GM21825 (cell line): ENCODE data around the gene AAR2.

Source experiments
- ATAC-seq: cut with Tn5 transposase; IDR thresholded peaks from one replicate; pipeline ENCODE4 v1.9.1; 2021; ENCODE audit warnings: mild to moderate bottlenecking, moderate library complexity; ENCODE audit not compliant: unreplicated experiment

The AAR2 gene

GRCh38 chr20:36217226-36217625, 19.1 kb upstream of the AAR2 start:
- no peak for ATAC-seq

DNA sequence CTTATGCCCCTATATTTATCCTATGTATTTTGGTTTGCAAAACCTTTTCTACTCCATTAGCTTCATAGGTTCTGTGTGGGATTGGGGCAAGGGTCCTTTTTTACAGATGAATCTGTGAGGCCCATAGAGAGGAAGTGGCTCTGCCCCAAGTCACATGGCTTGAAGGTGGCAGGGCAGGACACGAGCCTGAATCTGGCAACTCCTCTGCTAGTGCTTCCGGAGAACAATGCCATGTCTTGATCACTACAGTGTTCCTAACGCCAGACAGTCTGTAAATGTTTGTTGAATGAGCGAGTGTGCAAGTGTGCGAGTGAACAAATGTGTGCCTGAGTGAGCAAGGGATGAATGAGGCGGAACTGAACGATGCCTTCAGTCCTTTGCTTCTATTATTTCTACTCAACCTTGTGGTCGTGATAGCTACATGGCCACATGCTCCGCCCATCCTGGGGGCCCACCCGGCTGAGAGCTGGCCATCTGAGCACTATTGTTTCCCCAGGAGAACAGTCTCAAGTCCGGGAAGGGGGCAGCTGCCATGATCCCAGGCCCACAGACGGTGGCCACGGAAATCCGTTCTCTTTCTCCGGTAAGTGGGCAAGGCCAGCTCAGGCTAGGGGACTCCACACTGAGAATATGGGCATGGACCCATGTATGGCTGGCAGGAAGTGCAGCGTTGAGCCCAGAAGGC, 17.8 kb upstream of the AAR2 start:
- ATAC-seq = no peak

GRCh38 chr20:36219671-36220220, 16.5 kb upstream of the AAR2 start:
- ATAC-seq = no peak

GRCh38 chr20:36225666-36226065, 10.6 kb upstream of the AAR2 start:
- no peak for ATAC-seq

GRCh38 chr20:36228770-36229169, 7.5 kb upstream of the AAR2 start:
- no peak for ATAC-seq

DNA sequence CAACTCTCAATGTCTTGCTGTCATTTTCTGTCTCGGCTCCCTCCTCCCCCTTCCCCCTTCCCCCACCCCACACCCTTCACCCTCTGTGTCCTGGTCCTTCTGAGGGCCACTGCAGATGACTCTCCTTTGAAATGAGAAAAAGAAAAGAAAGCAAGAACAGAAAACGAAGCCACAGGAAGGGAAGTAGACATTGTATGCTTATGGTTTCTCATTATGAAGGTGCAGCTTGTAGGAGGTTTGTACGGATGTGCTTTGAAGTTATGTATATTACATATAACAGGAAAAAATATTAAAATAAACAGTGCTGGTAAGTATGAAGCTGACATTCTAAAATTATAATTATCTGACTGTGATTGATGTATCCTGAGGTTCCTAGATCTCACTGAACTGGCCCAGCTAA, 6.3 kb upstream of the AAR2 start:
- ATAC-seq = no peak

DNA sequence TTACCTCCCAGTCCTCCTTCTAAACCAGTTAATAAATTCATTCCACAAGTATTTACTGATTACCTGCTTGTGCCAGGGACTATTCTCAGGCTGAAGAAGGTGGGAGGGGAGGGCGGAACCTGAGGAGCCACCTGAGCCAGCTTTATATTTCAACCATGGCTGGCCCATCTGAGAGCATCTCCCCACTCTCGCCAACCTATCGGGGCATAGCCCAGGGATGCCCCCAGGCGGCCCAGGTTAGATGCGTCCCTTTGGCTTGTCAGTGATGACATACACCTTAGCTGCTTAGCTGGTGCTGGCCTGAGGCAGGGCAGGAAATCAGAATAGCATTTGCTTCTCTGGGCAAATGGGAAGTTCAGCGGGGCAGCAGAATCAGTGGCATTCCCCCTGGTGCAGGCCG, 4.9 kb upstream of the AAR2 start:
- ATAC-seq = no peak

DNA sequence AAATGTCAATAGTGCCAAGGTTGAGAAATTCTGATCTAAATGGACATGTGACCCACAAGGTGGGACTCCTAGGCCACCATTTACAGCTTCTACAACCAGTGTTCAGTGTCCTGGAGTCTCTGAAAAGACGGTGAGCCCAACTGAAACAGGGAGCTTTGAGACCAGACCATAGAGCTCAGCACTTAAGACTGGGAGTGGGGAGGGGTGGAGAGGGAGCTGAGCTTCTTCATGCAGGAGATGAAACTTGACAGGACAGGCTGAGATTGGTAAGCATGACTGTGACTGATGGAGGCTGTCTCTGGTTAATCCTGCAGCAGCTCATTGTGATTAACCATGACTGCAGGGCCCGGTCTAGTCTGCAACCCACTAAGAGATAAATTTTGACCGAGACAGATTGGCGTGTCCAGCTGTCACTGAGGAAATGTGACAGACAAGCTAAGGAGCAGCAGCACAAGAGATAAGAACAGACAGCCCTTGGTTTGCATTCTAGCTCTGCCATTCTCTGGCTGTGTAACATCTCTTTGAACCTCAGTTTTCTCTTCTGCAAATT, 1.4 kb upstream of the AAR2 start:
- ATAC-seq = no peak

- peak; percentile 9 for ATAC-seq
Measured at GRCh38 chr20:36236786-36237121, 476 bp downstream of the AAR2 start.

DNA sequence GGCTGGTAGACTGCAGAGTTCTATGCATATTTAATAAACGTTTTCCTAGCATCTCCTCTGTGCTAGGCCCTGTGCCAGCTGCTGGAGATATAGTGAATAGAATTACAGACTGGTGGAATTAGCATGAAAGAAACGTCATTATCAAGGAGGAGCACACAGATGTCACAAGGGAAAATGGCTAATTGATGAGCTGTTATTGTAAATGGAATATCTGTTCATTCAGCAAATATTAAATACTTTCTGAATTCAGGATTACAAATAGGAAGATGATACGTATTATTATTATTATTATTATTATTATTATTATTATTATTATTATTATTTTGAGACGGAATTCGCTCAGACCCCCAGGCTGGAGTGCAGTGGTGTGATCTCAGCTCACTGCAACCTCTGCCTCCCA, 1.2 kb downstream of the AAR2 start:
- no peak for ATAC-seq

GRCh38 chr20:36238153-36238552, 1.9 kb downstream of the AAR2 start:
- no peak for ATAC-seq

- ATAC-seq = no peak
Measured at GRCh38 chr20:36238760-36239159, 2.5 kb downstream of the AAR2 start.

- ATAC-seq = no peak
Measured at GRCh38 chr20:36240076-36240475, 3.8 kb downstream of the AAR2 start.

DNA sequence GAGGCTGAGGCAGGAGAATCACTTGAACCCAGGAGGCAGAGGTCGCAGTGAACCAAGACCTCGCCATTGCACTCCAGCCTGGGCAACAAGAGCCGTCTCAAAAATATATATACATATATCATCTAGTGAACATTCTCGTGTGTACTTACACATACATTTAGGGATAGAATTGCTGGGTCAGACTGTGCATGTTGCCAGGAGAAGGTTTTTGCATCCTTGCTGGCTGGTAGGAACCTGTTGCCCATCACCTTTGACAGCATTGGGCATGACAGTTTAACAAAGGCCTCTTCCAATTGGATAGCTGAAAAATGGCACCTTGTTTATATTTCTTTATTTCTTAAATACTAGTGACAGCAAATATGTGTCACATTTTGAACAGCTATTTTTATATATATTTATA, 5.4 kb downstream of the AAR2 start:
- ATAC-seq = no peak

DNA sequence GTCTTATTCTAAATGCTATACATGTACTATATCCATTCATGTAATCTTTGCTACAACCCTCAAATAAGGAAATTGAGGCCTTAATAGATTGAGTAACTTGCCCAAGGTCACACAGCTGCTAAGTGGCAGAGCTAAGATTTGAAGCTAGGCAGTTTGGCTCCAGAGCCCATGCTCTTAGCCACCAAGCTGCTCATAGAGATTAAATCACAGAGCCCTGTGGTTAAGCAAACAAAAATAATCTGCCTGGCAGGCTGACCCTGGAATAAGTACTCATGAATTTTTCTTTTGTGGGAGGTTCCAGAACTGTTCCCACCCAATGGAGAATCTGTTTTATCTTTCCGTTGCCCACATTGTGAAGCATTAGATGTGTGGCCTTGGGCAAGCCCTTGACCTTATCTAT, 7.4 kb downstream of the AAR2 start:
- ATAC-seq = no peak

DNA sequence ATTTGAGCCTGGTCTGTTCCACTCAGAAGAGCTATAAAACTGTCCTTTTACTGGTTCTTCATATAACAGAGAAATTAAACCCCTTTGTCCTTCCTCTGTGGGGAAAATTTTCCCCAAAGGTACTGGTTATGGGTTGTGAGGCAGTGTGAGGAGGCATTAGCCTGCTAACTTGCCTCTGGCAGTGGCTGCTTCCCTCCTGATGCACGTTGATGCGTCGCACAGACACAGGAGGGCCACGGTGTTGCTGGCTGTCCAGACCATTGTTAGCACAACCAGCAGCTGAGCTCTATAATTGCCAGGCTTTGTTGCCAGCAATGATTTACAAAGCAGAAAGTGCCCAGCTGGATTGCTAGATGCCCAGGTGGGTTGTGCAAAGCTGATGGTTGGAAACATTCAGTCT, 10.1 kb downstream of the AAR2 start:
- ATAC-seq = no peak

DNA sequence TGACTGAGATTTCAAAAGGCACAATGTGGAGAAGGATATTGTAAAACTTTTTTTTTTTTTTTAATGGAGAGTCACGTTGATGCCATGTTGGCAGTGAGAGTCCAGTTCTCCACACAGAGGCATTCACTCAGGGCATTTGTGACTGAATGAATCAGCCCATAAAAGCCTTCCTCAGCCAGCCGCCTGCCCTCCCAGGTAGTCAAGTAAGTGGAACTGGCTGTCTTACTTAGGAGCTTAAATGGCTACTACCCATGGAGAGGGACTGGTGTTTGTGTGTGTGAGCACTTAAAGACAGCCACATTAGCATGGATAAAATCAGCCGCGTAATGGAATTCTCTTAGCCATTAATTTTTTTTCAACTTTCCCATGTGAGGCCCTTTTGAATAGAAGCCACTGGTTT, 12.6 kb downstream of the AAR2 start:
- ATAC-seq = no peak

DNA sequence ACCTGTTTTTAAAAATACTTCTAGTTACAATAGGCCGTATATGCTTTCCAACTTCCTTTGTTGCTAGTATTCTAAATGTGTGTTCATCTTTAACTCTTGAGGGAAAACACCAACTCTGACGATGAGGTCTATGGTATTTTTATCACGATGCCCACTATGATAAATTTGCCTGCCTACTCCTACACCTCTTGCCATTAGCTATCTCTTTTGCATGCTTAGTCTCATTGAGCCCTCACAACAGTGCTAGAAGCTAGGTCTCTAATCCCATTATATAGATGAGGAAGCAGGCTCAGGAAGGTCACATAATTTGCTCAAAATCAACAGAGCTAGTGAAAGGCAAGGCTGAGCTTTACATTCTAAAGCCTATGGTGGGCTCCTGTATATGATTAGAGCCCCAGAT, 13.2 kb downstream of the AAR2 start:
- no peak for ATAC-seq

GRCh38 chr20:36251426-36251825, 15.1 kb downstream of the AAR2 start:
- no peak for ATAC-seq

GRCh38 chr20:36252511-36252910, 16.2 kb downstream of the AAR2 start:
- no peak for ATAC-seq

DNA sequence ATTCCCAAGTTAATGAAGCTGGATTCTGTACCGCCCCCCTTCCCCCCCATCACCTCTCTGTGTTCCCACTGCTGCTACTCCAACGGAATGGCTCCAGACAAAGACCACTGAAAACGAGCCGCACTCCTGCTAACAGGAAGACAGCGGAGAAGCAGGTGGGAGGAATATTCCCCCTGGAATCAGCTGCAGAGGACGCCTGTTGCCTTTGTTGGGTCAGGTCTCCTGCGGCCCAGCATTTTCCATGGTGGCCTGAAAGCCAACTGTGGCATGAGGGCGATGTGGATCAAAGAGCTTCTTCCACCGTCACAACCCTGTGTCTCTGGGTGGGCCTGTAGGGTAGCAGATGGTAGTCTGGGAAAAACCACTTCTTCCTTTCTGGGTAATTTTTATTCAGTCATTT, 16.8 kb downstream of the AAR2 start:
- ATAC-seq = no peak

- ATAC-seq = no peak
Measured at GRCh38 chr20:36254076-36254475, 17.8 kb downstream of the AAR2 start.

GRCh38 chr20:36255445-36255844, 19.2 kb downstream of the AAR2 start:
- ATAC-seq = no peak
